ENCODE data around the gene ABCC10. TPM values are rescaled to one million over a fixed set of nuclear protein-coding genes. Genes with fewer than 3 reads are reported as not detected.

Gene ABCC10, protein sequence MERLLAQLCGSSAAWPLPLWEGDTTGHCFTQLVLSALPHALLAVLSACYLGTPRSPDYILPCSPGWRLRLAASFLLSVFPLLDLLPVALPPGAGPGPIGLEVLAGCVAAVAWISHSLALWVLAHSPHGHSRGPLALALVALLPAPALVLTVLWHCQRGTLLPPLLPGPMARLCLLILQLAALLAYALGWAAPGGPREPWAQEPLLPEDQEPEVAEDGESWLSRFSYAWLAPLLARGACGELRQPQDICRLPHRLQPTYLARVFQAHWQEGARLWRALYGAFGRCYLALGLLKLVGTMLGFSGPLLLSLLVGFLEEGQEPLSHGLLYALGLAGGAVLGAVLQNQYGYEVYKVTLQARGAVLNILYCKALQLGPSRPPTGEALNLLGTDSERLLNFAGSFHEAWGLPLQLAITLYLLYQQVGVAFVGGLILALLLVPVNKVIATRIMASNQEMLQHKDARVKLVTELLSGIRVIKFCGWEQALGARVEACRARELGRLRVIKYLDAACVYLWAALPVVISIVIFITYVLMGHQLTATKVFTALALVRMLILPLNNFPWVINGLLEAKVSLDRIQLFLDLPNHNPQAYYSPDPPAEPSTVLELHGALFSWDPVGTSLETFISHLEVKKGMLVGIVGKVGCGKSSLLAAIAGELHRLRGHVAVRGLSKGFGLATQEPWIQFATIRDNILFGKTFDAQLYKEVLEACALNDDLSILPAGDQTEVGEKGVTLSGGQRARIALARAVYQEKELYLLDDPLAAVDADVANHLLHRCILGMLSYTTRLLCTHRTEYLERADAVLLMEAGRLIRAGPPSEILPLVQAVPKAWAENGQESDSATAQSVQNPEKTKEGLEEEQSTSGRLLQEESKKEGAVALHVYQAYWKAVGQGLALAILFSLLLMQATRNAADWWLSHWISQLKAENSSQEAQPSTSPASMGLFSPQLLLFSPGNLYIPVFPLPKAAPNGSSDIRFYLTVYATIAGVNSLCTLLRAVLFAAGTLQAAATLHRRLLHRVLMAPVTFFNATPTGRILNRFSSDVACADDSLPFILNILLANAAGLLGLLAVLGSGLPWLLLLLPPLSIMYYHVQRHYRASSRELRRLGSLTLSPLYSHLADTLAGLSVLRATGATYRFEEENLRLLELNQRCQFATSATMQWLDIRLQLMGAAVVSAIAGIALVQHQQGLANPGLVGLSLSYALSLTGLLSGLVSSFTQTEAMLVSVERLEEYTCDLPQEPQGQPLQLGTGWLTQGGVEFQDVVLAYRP (N-terminal part only)
- total RNA-seq = 20.1 and 23.7 TPM in 2 replicates

DNA sequence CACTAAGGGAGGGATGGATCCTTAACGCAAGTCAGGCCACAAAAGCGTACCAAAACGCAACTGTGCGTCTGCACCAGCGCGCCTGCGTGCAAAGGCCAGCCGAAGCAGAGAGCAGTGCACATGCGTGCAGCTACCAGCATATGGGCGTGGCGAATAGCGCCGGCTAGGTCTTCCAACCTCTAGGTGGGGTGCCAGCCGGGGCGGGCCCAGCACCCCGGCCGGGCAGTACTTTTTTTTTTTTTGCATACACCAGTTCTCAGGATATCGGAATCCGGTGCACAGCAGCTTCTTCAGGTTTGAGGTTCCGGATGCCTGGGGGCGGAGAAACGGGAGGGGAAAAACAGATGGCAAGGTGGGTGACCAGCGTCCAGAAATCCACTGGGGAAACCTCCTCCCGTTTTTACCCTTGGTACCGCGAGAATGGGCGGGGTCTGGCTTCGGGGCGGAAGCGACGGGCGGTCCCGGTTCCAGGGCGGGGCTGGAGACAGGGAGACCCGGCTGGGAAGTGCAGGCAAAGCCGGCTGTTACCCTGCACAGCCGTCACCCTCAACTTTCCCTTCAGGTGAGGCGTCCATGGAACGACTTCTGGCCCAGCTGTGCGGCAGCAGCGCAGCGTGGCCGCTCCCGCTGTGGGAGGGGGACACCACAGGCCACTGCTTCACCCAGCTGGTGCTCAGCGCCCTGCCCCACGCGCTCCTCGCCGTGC lies at the start of gene ABCC10:
TSS of gene ABCC10 (plus strand) at position 136 of the 706 bp plus-strand sequence. CDS start at position 574, 438 bp downstream.

DNA sequence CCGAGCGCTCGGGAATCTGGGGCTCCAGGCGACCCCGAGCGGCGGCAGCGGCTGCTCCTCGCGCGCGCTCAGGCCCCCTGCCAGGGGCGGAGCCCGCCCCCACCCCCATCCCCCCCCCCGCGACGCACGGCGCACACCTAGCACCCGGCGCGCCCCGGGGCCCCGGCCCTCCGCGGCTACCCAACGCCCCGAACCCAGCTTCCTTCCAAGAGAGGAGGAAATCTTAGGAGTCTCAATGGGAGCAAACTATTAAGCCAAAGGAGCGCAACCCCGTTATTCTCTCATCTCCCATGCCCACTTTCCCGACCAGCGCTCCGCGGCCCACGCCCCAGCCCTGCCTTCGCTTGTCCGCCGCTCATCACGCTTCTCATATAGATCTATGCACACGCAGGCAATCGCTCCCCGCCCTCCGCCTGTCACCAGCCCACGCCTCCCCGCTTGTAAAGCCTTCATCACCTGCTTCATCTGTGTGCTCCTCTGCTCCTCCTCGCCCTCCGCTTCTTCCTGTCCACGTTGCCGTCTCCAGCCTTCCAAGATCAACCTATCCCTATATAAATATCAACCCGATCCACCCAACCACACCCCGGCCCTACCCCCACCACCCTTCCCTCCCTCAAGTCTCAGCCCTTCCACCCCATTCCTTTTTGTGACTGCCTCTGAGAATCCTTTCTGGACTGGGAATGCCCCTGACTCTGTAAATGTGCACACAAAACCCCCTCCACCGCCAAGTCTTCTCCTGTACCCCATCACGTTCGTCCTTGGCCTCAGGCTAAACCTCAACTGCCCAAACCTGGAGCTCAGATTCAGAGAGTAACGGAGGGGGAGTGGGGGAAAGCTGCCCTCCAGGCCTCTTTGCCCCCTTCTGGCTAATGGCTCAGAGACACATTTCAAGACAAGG lies 28.4 kb downstream of the ABCC10 start, which contains the start of gene DLK2:
TSS of gene DLK2 (minus strand) at position 18 of the 898 bp plus-strand sequence. CDS start 723 bp downstream, outside the sequence.

DNA sequence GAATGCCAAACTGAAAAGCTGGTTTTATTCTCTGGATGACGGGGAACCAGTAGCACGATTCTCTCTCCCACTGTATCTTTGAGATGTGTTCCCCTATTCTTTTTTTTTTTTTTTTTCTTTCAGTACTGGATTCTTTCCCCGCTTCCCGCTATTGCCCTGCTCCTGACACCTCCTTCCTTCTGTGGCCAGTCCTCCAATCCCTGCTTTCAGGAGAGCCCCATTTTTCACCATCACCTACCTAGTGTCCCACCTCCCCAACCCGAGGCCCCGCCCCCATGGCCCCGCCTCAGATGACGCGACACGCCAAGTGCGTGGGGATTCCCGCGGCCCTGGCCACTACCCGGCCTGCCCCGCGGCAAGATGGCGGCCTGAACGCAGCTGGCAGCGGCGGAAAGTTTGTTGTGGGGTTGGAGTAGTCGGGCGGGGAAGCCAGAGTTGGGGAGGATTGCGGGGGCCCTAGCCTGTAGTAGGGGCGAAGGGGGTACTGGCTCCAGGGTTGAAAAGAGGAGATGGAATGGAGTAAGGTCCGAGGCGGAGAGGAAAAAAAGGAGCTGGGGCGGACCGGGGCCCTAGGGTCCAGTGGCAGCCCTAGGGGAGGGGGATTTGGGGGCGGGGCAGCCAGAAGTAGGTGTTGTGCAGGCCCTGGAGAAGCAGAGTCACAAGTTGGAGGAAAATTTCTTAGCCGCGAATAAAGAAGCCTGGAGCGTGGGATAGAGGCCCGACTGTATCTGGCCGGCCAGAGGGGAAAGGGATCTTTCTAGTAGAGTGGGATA lies 50.1 kb downstream of the ABCC10 start, which contains the start of gene TJAP1:
TSS of gene TJAP1 (plus strand) at position 336 of the 773 bp plus-strand sequence. CDS start 21,432 bp downstream, outside the sequence.

Other genes with a start within 250 kb of the ABCC10 start
- 34.5 and 44.2 TPM in 2 replicates for gene CUL9, start 245.3 kb upstream of the ABCC10 start, total RNA-seq
- gene DNPH1, start 198.1 kb upstream of the ABCC10 start, total RNA-seq = 50.0 and 78.0 TPM in 2 replicates
- gene TTBK1, start 184.1 kb upstream of the ABCC10 start, total RNA-seq = under 0.01 TPM in 1 of 2 replicates, not detected in the other
- gene SLC22A7, start 129.3 kb upstream of the ABCC10 start, total RNA-seq = not detected in 2 replicates
- gene CRIP3, start 118.7 kb upstream of the ABCC10 start, total RNA-seq = 0.44 TPM in 1 of 2 replicates, not detected in the other
- 9.1 and 9.3 TPM in 2 replicates for gene ZNF318, start 57.9 kb upstream of the ABCC10 start, total RNA-seq
- gene DLK2, start 28.0 kb downstream of the ABCC10 start, total RNA-seq = 0.66 TPM in 1 of 2 replicates, not detected in the other
- 11.2 and 12.4 TPM in 2 replicates for gene TJAP1, start 50.0 kb downstream of the ABCC10 start, total RNA-seq
- gene LRRC73, start 82.8 kb downstream of the ABCC10 start, total RNA-seq = 0.15 and 0.50 TPM in 2 replicates
- gene YIPF3, start 89.4 kb downstream of the ABCC10 start, total RNA-seq = 92.6 and 152 TPM in 2 replicates
- gene POLR1C, start 89.5 kb downstream of the ABCC10 start, total RNA-seq = 26.6 and 27.2 TPM in 2 replicates
- gene XPO5, start 148.5 kb downstream of the ABCC10 start, total RNA-seq = 15.4 and 22.3 TPM in 2 replicates
- gene POLH, start 148.6 kb downstream of the ABCC10 start, total RNA-seq = 27.9 and 36.6 TPM in 2 replicates
- gene GTPBP2, start 201.7 kb downstream of the ABCC10 start, total RNA-seq = 61.5 and 67.6 TPM in 2 replicates
- gene MAD2L1BP, start 208.3 kb downstream of the ABCC10 start, total RNA-seq = 30.4 and 42.2 TPM in 2 replicates
- 1.0 and 1.8 TPM in 2 replicates for gene RSPH9, start 217.5 kb downstream of the ABCC10 start, total RNA-seq

Measured in smooth muscle cell of trachea (primary cell).